IMR-90 (cell line): ENCODE measurements around the gene C6orf52. TPM values are rescaled to one million over a fixed set of nuclear protein-coding genes. Genes with fewer than 3 reads are reported as not detected.

Experiments used
- ATAC-seq: fragments of 200-7000 bp; cut with Tn5 transposase; 2 replicates; pipeline ENCODE4 v1.9.1; 2020; ENCODE audit warnings: low read depth, mild to moderate bottlenecking, moderate library complexity
- BruUV-seq: library from RNA; stranded (reverse); fragments of 400-500 nt; replicated peaks from 2 replicates; lab custom pipeline; 2021; lab: Mats Ljungman, UMichigan
- CTCF ChIA-PET: fragments of 300-600 bp; formaldehyde crosslinking; extraction: SDS; loops from one replicate; lab custom pipeline; 2021; ENCODE audit warnings: antibody characterized with exemption; lab: Yijun Ruan, JAX
- POLR2A ChIA-PET: fragments of 300-600 bp; sonication (Branson Sonifier 250); formaldehyde crosslinking; loops from one replicate; lab custom pipeline; 2022; ENCODE audit warnings: antibody characterized with exemption; ENCODE audit not compliant: unreplicated experiment; lab: Charles Lee
- DNase-seq: peaks from one replicate; pipeline ENCODE4 v3.0.0; 2013
- H2AFZ ChIP-seq: replicated peaks from 2 replicates; pipeline ENCODE3; 2013; ENCODE audit warnings: low read length, mild to moderate bottlenecking; ENCODE audit not compliant: poor library complexity
- H2AK5ac ChIP-seq: 2 replicates; pipeline ENCODE4 v1.6.1; 2013; ENCODE audit warnings: low read depth, low read length, inconsistent platforms
- H2AK9ac ChIP-seq: replicated peaks from 2 replicates; pipeline ENCODE3; 2013; ENCODE audit warnings: mild to moderate bottlenecking, low read depth, low read length, moderate library complexity; ENCODE audit not compliant: poor library complexity
- H2BK120ac ChIP-seq: 2 replicates; pipeline ENCODE4 v1.6.1; 2013; ENCODE audit warnings: low read depth, low read length, inconsistent platforms
- H2BK15ac ChIP-seq: 3 replicates; pipeline ENCODE4 v1.6.1; 2013; ENCODE audit warnings: low read depth, low read length, inconsistent platforms
- H2BK20ac ChIP-seq: 2 replicates; pipeline ENCODE4 v1.6.1; 2013; ENCODE audit warnings: low read depth, mild to moderate bottlenecking, inconsistent platforms, low read length, moderate library complexity
- H2BK5ac ChIP-seq: 2 replicates; pipeline ENCODE4 v1.6.1; 2013; ENCODE audit warnings: mild to moderate bottlenecking, low read depth, low read length, inconsistent platforms; ENCODE audit not compliant: poor library complexity, severe bottlenecking
- H3K14ac ChIP-seq: replicated peaks from 2 replicates; pipeline ENCODE4 v1.6.1; 2013; ENCODE audit warnings: low read depth, low read length, inconsistent platforms
- H3K18ac ChIP-seq: 2 replicates; pipeline ENCODE4 v1.6.1; 2013; ENCODE audit warnings: low read depth, low read length, control low read depth
- H3K23ac ChIP-seq: 2 replicates; pipeline ENCODE4 v1.6.1; 2013; ENCODE audit warnings: low read depth, low read length, inconsistent platforms
- H3K27ac ChIP-seq: 2 replicates; pipeline ENCODE4 v1.5.1; 2013; ENCODE audit warnings: mild to moderate bottlenecking, control low read depth, low read length; ENCODE audit not compliant: insufficient read depth
- H3K27me3 ChIP-seq: 2 replicates; pipeline ENCODE4 v1.6.1; 2013; ENCODE audit warnings: low read length; ENCODE audit not compliant: control insufficient read depth, insufficient read depth
- H3K36me3 ChIP-seq: 2 replicates; pipeline ENCODE4 v1.6.1; 2013; ENCODE audit warnings: low read length, mixed read lengths; ENCODE audit not compliant: control insufficient read depth, insufficient read depth
- H3K4ac ChIP-seq: 2 replicates; pipeline ENCODE4 v1.6.1; 2013; ENCODE audit warnings: low read depth, low read length, inconsistent platforms
- H3K4me1 ChIP-seq: 2 replicates; pipeline ENCODE4 v1.6.1; 2013; ENCODE audit warnings: low read length, mixed read lengths; ENCODE audit not compliant: control insufficient read depth, insufficient read depth
- H3K4me2 ChIP-seq: 2 replicates; pipeline ENCODE4 v1.6.1; 2013; ENCODE audit warnings: low read depth, mild to moderate bottlenecking, control low read depth, low read length, moderate library complexity
- H3K4me3 ChIP-seq: 2 replicates; pipeline ENCODE4 v1.5.1; 2013; ENCODE audit warnings: low read depth, mild to moderate bottlenecking, control low read depth, low read length, moderate library complexity; ENCODE audit not compliant: insufficient read depth
- H3K56ac ChIP-seq: 2 replicates; pipeline ENCODE4 v1.6.1; 2013; ENCODE audit warnings: low read length, inconsistent platforms; ENCODE audit not compliant: insufficient read depth; ENCODE audit errors: extremely low read depth
- H3K79me1 ChIP-seq, 2 experiments: 2 replicates each; pipeline ENCODE4 v1.6.1; 2013; ENCODE audit warnings: low read length in 2 of 2, inconsistent platforms in 1 of 2, low read depth in 1 of 2
- H3K9ac ChIP-seq: 2 replicates; pipeline ENCODE4 v1.6.1; 2013; ENCODE audit warnings: low read depth, low read length, control low read depth
- H3K9me1 ChIP-seq: 2 replicates; pipeline ENCODE4 v1.6.1; 2013; ENCODE audit warnings: low read length, inconsistent platforms; ENCODE audit not compliant: insufficient read depth
- H3K9me3 ChIP-seq: 2 replicates; pipeline ENCODE4 v1.6.1; 2013; ENCODE audit warnings: low read length; ENCODE audit not compliant: control insufficient read depth, insufficient read depth
- H4K20me1 ChIP-seq: 2 replicates; pipeline ENCODE4 v1.6.1; 2013; ENCODE audit warnings: low read length, inconsistent platforms; ENCODE audit not compliant: insufficient read depth
- H4K5ac ChIP-seq: 2 replicates; pipeline ENCODE4 v1.6.1; 2013; ENCODE audit warnings: mild to moderate bottlenecking, low read depth, low read length, control low read depth
- H4K8ac ChIP-seq, 2 experiments: 2 replicates each; pipeline ENCODE4 v1.6.1; 2013; ENCODE audit warnings: low read depth in 2 of 2, low read length in 2 of 2, control low read depth in 1 of 2, inconsistent platforms in 1 of 2
- H4K91ac ChIP-seq: 2 replicates; pipeline ENCODE4 v1.6.1; 2013; ENCODE audit warnings: low read depth, low read length, inconsistent platforms; ENCODE audit not compliant: insufficient read depth
- BHLHE40 ChIP-seq: fragments of 150-350 bp; IDR thresholded peaks from 2 replicates; pipeline ENCODE4 v1.6.1; 2016; ENCODE audit warnings: mild to moderate bottlenecking, low read depth, low read length
- MAFK ChIP-seq: IDR thresholded peaks from 2 replicates; pipeline ENCODE4 v1.6.1; 2012; ENCODE audit warnings: low read depth, low read length, improper control_type of control experiment
- WGBS, 2 experiments: methylation state at CpG; one replicate each; pipeline versions ENCODE4 v1.1.5 to v1.1.7; 2013; ENCODE audit warnings: missing lambda C conversion rate in 2 of 2; ENCODE audit not compliant: insufficient read length in 1 of 2; ENCODE audit errors: extremely low coverage in 2 of 2; 5-methylcytosine and 5-hydroxymethylcytosine counted together
- dilution Hi-C: fragments of 300-500 bp; cut with HindIII; formaldehyde crosslinking; loops from one replicate; pipeline ENCODE4 v1.14.3; 2018; ENCODE audit warnings: low sequenced_read_pairs; ENCODE audit not compliant: unreplicated experiment
- in situ Hi-C: fragments of 300-500 bp; cut with MboI; formaldehyde crosslinking; loops from 3 replicates; pipeline ENCODE4 v1.14.3; 2019; ENCODE audit warnings: low sequenced_read_pairs, inconsistent platforms, mixed read lengths
- intact Hi-C: fragments of 100-400 bp; cut with micrococcal nuclease; formaldehyde crosslinking; loops from 2 replicates; pipeline ENCODE4 v1.10.0; 2022
- polyA plus RNA-seq, 3 experiments: library from polyadenylated mRNA; depleted of rRNA; stranded (reverse); fragments of >200 nt; gene quantifications; 2 replicates each; pipeline ENCODE4 v1.2.3, GENCODE V29; 2012; ENCODE audit warnings: low replicate concordance in 1 of 3
- total RNA-seq: library from RNA; depleted of rRNA; stranded (reverse); fragments of >200 nt; gene quantifications from 2 replicates; pipeline ENCODE4 v1.2.3, GENCODE V29; 2012

Gene C6orf52
- total and polyA plus RNA-seq, 2 of the 4 experiments (the other 2 are of a cell fraction), result 0.31 TPM; not detected in 1

DNA sequence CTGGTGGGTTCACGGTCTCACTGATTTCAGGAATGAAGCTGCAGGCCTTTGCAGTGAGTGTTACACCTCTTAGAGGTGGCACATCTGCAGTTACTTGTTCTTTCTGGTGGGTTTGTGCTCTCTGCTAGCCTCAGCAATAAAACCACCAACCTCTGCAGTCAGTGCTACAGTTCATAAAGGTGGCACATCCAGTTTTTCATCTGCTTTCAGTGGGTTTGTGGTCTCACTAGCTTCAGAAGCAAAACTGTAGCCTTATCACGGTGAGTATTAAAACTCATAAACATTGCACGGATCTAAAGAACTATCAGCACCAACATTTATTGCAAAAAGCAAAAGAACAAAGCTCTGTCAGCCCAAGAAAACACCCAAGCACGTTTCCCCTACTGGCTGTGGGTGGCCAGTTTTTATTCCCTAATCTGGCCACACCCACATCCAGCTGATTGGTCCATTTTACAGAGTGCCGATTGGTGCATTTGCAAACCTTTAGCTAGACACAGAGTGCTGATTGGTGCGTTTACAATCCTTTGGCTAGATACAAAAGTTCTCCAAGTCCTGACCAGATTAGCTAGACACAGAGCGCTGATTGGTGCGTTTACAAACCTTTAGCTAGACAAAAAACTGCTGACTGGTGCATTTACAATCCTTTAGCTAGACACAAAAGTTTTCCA, 25.0 kb upstream of the C6orf52 start:
- Histone ChIP-seq H2BK20ac (peak overlapping the region; percentile 23; the same call in 1 of the 2 replicates), H2AK9ac (no peak overlapping the region), H3K18ac (peak overlapping the region; percentile 95; the same call in 1 of the 2 replicates), H3K14ac (no peak overlapping the region), H3K4me3 (peak overlapping the region; percentile 76; the same call in 1 of the 2 replicates), H3K9ac (no peak overlapping the region), H3K9me3 (peaks cover 9% of the 10 kb centered on the region), H3K36me3 (no peaks in the 10 kb centered on the region; the same call in 1 of the 2 replicates), H4K91ac (peak overlapping the region; percentile 60), H3K27ac (peak overlapping the region; percentile 76; the same call in 1 of the 2 replicates), H4K20me1 (peaks cover 3% of the 10 kb centered on the region; the same call in 1 of the 2 replicates), H2AK5ac (no peak overlapping the region), H3K27me3 (no peaks in the 10 kb centered on the region), H2AFZ (peak overlapping the region; percentile 89), H3K4me1 (peaks cover 8% of the 10 kb centered on the region), H3K4ac (peak overlapping the region; percentile 82; the same call in 1 of the 2 replicates), H2BK5ac (peak overlapping the region; percentile 88), H4K8ac (peak overlapping the region; percentile 83 to 86; a peak in 2 of 4 replicates), H3K56ac (no peak overlapping the region), H3K9me1 (peaks cover 3% of the 10 kb centered on the region; the same call in 1 of the 2 replicates), H3K23ac (no peak overlapping the region), H3K79me1 (peaks cover 12 to 26% of the 10 kb centered on the region in 2 experiments), H2BK15ac (no peak overlapping the region), H2BK120ac (peak overlapping the region; percentile 69; the same call in 1 of the 2 replicates), H3K4me2 (peak overlapping the region; percentile 78), H4K5ac (peak overlapping the region; percentile 97)
- intact Hi-C loops, result no loop called here
- ATAC-seq (no peak), DNase-seq (no peak)
- in situ Hi-C loops, result no loop called here
- BruUV-seq, result no TSS peak
- dilution Hi-C loops, result no loop called here
- CTCF ChIA-PET, result no interaction called here
- POLR2A ChIA-PET, result no interaction called here
- WGBS, 2 experiments, result 100% methylated on average over 2 of the region's 8 CpGs; no CpG with 5 or more reads in 1 of the 2 experiments
- TF ChIP-seq MAFK (peak; percentile 93), BHLHE40 (no peak)
